GM10266 (cell line): ENCODE measurements around the gene EXOC5.
"Not testable (repeated sequence)": the region's sequence is repeated elsewhere in the genome, so short reads cannot be mapped to it uniquely, and the experiment has no call there.

Experiments
- DNase-seq: peaks from one replicate; pipeline ENCODE4 v3.0.0; 2012; ENCODE audit errors: extremely low spot score
- CTCF ChIP-seq: IDR thresholded peaks from 2 replicates; pipeline ENCODE4 v1.5.1; 2012; ENCODE audit warnings: mild to moderate bottlenecking, low read depth; ENCODE audit not compliant: control insufficient read depth, insufficient read depth; ENCODE audit errors: missing control alignments

The EXOC5 gene

GRCh38 chr14:57275023-57275664 lies 6.4 kb upstream of the EXOC5 start:
- TF ChIP-seq CTCF: no peak
- DNase-seq: no peak

- TF ChIP-seq CTCF: no peak
- no peak for DNase-seq
Measured at GRCh38 chr14:57274551-57274950, 5.8 kb upstream of the EXOC5 start.

GRCh38 chr14:57273236-57273635 lies 4.5 kb upstream of the EXOC5 start:
- no peak for TF ChIP-seq CTCF
- no peak for DNase-seq

- no peak for DNase-seq
- TF ChIP-seq CTCF: no peak
Measured at GRCh38 chr14:57266065-57266464, 2.6 kb downstream of the EXOC5 start.

- DNase-seq: no peak
Measured at GRCh38 chr14:57262117-57262516, 6.6 kb downstream of the EXOC5 start.

GRCh38 chr14:57261604-57262003 lies 7.1 kb downstream of the EXOC5 start:
- no peak for TF ChIP-seq CTCF
- DNase-seq: no peak

More at GRCh38 chr14:57262117-57262516, 6.6 kb downstream of the EXOC5 start:
- no peak for TF ChIP-seq CTCF

GRCh38 chr14:57259672-57260071 lies 9.0 kb downstream of the EXOC5 start:
- TF ChIP-seq CTCF: no peak
- DNase-seq: no peak

GRCh38 chr14:57258221-57258620 lies 10.5 kb downstream of the EXOC5 start:
- not testable (repeated sequence) for DNase-seq
